Esophagus muscularis mucosa (tissue), 4 donors: ENCODE measurements around the gene GPC5.

Experiments
- CTCF ChIP-seq, 3 experiments: fragments of 200-600 bp in 2 of 3; fragments of 450-650 bp in 1 of 3; sonication (generic) in 2 of 3; IDR thresholded peaks; one replicate each; pipeline ENCODE4 v1.5.1; 2017 to 2019; ENCODE audit warnings: antibody characterized with exemption in 3 of 3, mild to moderate bottlenecking in 2 of 3, moderate library complexity in 1 of 3
- EP300 ChIP-seq: sonication (generic); formaldehyde crosslinking; IDR thresholded peaks from one replicate; pipeline ENCODE4 v1.6.1; 2017; ENCODE audit warnings: antibody characterized with exemption
- POLR2A ChIP-seq: fragments of 450-650 bp; IDR thresholded peaks from one replicate; pipeline ENCODE4 v1.6.1; 2017; ENCODE audit warnings: antibody characterized with exemption, moderate library complexity, mild to moderate bottlenecking, low read depth

DNA sequence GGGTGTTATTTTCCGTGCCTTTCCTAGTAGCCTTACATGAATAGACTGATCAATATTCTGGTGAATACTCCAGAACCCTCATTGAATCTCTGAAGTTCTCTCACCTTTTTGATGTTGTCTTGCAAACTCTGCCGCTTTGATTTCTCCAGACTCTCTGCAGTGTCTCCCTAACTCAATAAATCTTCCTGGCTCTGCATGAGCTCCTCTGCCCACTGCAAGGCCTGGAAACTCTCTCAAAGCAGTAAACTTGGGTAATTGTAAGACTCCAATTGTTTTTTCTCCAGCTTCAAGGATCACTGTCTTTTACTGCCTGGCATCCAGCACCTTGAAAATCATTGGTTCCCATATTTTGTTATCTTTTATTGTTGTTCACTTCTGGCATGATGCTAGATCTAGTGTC is 198.4 kb downstream of the GPC5 start:
- TF ChIP-seq CTCF (IDR thresholded peaks at IDR 0.05) (no peak), POLR2A (no peak), EP300 (no peak)
